Hematopoietic multipotent progenitor cell treated with erythropoietin and hydrocortisone succinate and interleukin-3 and kit ligand, for 4 days (in vitro differentiated cells): Measurements from ENCODE around the gene SLFNL1.

Experiments
- DNase-seq: peaks from one replicate; pipeline ENCODE4 v3.0.0-alpha.2; 2015

Gene SLFNL1

GRCh38 chr1:40985161-40985560 is 36.4 kb downstream of the SLFNL1 start:
- DNase-seq = no peak

DNA sequence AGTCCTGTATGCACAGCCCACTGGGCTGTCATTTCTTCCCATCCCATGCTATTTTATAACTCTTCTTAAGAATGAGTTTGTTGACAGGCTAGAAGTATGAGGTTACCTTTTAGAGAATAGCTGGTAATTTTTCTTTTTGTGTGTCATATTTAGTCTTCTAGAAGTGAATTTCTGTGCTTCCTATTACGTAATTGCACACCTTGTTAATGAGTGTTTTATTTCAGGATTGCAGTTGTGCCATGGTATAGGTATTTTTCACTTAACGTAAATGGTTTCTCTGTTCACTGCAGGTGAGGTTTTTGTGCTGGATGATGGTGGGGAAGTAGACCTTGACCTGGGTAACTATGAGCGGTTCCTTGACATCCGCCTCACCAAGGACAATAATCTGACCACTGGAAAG is 37.0 kb downstream of the SLFNL1 start:
- DNase-seq = no peak

GRCh38 chr1:40984066-40984465 is 37.5 kb downstream of the SLFNL1 start:
- DNase-seq = no peak

DNA sequence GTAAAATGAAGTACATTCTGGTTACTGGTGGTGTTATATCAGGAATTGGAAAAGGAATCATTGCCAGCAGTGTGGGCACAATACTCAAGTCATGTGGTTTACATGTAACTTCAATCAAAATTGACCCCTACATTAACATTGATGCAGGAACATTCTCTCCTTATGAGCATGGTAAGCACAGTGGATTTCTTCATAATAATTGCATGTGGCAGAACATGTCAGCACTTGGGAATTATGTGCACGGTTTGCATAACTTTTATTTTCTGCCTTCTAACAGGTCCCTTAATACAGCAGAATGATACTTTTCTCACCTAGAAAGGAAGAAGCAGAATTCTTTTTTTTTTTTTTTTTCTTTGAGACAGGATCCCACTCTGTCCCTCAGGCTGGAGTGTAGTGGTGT is 38.2 kb downstream of the SLFNL1 start:
- no peak for DNase-seq

- DNase-seq = no peak
Measured at GRCh38 chr1:40982721-40983120, 38.8 kb downstream of the SLFNL1 start.

GRCh38 chr1:40981691-40982448 is 39.7 kb downstream of the SLFNL1 start:
- peak; percentile 70 for DNase-seq

- DNase-seq = peak; percentile 58
Measured at GRCh38 chr1:40980453-40981121, 40.9 kb downstream of the SLFNL1 start.

DNA sequence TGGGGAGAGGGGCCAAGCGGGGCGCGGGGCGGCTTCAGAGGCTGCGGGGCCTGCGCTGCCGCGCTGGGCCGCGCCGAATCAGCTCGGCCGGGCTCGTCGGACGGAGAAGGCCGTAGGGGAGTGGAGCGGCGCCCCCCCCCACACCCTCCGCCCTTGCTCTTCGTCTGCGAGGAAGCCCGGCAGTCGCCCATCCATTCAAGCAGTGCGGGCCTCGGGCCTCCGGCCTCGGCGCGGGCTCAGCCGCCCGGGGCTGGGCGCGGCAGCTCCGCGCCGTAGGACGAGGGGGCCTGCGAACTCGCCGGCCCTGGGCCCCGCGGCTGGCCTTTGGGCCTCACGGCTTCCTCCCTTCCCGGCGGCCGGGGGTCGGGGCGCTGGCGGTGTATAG is 41.5 kb downstream of the SLFNL1 start:
- DNase-seq = no peak

DNA sequence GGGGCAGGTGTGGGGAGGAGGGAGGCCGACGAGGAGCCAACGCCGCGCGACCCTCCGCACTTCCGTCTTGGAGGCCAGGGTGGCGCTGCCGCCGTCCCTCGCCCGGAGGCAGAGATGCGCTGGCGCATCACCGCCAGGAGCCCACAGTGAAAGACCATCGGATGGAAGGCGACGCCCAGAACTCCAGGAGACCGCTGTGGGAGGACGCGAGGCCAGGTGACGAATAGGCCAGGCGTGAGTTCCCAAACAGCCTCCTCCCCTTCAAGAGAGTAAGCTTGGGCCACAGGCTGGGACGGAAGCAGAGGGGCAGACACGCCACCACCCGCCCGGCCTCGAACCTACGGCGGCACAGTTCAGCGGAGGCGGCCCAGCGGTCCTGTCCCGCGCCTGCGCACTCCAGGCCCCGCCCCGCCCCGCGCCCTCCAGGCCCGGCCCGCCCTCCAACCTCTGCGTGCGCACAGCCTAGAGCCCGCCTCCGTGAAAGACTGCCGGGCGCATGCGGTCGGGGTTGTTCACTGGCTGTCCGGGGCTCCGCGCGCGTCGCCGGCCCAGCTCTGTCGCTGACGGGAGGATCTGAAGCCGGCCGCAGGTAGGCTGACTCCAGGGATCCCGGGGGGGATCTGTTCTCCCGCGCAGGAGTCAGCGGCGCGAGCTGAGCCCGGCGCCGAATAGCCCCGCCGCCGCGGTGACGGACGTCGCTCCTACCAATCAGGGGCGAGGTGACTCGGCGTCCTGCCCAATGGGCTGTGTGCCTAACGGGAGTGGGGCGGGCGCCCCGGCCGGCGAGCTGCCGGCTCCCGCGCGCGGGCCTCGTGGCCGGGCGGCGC is 42.1 kb downstream of the SLFNL1 start, which contains the start of gene CTPS1:
Gene CTPS1, plus strand, starts transcription at position 456 of the 827 bp plus-strand sequence. CDS start 3,595 bp downstream, outside the sequence.
- DNase-seq = peak; percentile 97

DNA sequence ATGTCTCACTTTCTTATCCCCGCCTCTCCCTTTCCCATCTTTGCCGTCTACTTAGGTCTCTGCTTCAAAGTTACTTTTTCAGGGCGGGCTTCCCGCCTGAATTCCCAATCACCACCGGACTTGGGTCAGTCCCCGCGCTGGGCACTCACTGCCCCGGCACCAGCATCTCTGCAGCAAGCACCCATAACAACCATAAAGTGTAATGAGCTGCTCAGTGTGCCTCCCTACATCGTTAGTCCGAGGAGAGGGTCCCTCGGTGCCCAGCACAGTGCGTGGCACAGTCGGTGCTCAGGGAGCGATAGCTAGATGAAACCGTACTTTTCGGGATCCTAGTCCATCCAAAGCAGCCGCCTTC is 42.7 kb downstream of the SLFNL1 start:
- DNase-seq = no peak

- no peak for DNase-seq
Measured at GRCh38 chr1:40977716-40978115, 43.8 kb downstream of the SLFNL1 start.

- DNase-seq = no peak
Measured at GRCh38 chr1:40976952-40977690, 44.4 kb downstream of the SLFNL1 start.

- DNase-seq = peak; percentile 80
Measured at GRCh38 chr1:40974945-40975344, 46.6 kb downstream of the SLFNL1 start.

- DNase-seq = no peak
Measured at GRCh38 chr1:40973912-40974311, 47.6 kb downstream of the SLFNL1 start.

DNA sequence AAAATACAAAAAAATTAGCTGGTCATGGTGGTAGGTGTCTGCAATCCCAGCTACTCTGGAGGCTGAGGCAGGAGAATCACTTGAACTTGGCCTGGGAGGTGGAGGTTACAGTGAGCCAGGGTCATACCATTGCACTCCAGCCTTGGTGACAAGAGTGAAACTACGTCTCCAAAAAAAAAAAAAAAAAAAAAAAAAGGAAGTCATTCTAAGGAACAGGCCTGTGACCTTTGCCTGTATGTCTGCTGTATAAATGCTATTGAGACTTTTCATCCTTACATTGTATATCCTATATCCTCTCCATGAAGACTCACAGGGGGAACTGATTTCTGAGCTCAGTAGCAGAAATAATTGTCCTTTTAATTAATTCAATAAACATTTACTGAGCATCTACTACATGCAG is 49.6 kb downstream of the SLFNL1 start:
- peak; percentile 20 for DNase-seq

DNA sequence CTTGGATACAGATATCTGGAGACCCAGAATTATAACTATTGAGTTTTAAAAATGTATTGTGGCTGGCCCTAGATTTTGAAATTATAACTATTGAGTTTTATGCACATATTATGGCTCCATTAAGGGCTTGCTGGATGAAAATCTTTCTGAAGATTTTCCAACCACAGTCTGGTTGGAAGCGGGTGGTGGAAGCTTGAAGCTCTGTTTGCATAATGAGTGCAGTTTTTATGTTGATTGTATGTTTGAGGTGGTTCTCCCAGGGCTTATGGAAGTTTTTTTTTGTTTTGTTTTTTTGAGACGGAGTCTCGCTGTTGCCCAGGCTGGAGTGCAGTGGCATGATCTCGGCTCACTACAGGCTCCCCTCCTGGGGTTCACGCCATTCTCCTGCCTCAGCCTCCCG is 52.1 kb downstream of the SLFNL1 start:
- DNase-seq = no peak

GRCh38 chr1:40966417-40966816 is 55.1 kb downstream of the SLFNL1 start:
- no peak for DNase-seq
